Progenitor cell of endocrine pancreas (in vitro differentiated cells): Measurements from ENCODE around the gene APOBEC3F. TPM values are rescaled to one million over a fixed set of nuclear protein-coding genes. Genes with fewer than 3 reads are reported as not detected.

Experiments used
- DNase-seq: peaks from one replicate; pipeline ENCODE4 v3.0.0; 2021; ENCODE audit warnings: low spot score; ENCODE audit not compliant: unreplicated experiment
- H3K27ac Mint-ChIP-seq: 2 replicates; pipeline ENCODE4 v1.8.0; 2021; ENCODE audit warnings: mild to moderate bottlenecking, moderate library complexity, mixed read lengths
- H3K27me3 Mint-ChIP-seq: 2 replicates; pipeline ENCODE4 v1.8.0; 2021; ENCODE audit warnings: mixed read lengths
- H3K36me3 Mint-ChIP-seq: 2 replicates; pipeline ENCODE4 v1.8.0; 2022; ENCODE audit warnings: mixed read lengths; ENCODE audit not compliant: insufficient read depth
- H3K4me1 Mint-ChIP-seq: 2 replicates; pipeline ENCODE4 v1.8.0; 2021; ENCODE audit warnings: low read depth, mixed read lengths
- H3K4me3 Mint-ChIP-seq: 2 replicates; pipeline ENCODE4 v1.8.0; 2021; ENCODE audit warnings: low read depth, mild to moderate bottlenecking, moderate library complexity, mixed read lengths
- H3K9me3 Mint-ChIP-seq: 2 replicates; pipeline ENCODE4 v1.8.0; 2021; ENCODE audit warnings: low read depth, mixed read lengths
- CTCF ChIP-seq: fragments of 200-600 bp; sonication (generic); IDR thresholded peaks from one replicate; pipeline ENCODE4 v1.5.0; 2021; ENCODE audit warnings: antibody characterized with exemption, mild to moderate bottlenecking; ENCODE audit not compliant: unreplicated experiment
- total RNA-seq: library from RNA; stranded (reverse); gene quantifications from 2 replicates; pipeline ENCODE4 v1.2.1, GENCODE V29; 2021

The APOBEC3F gene
- total RNA-seq, 1 donor from 2014 or later: 23.6 TPM

GRCh38 chr22:39083212-39084165 is 42.8 kb downstream of the APOBEC3F start:
- no peak overlapping the region for H3K4me3 Mint-ChIP-seq
- no peak overlapping the region for H3K27ac Mint-ChIP-seq
- H3K27me3 Mint-ChIP-seq: peaks cover 3% of the 10 kb centered on the region
- H3K4me1 Mint-ChIP-seq: peaks cover 5% of the 10 kb centered on the region
- H3K9me3 Mint-ChIP-seq: no peaks in the 10 kb centered on the region
- no peak for TF ChIP-seq CTCF
- no peaks in the 10 kb centered on the region for H3K36me3 Mint-ChIP-seq
- DNase-seq: no peak

GRCh38 chr22:39084666-39085065 is 44.0 kb downstream of the APOBEC3F start:
- DNase-seq: no peak
- no peak for TF ChIP-seq CTCF
- Mint-ChIP-seq H3K9me3 (no peaks in the 10 kb centered on the region), H3K27ac (no peak overlapping the region), H3K4me3 (no peak overlapping the region), H3K4me1 (peaks cover 6% of the 10 kb centered on the region), H3K36me3 (no peaks in the 10 kb centered on the region), H3K27me3 (peaks cover 3% of the 10 kb centered on the region)

- DNase-seq: no peak
- Mint-ChIP-seq H3K36me3 (no peaks in the 10 kb centered on the region), H3K27ac (no peak overlapping the region), H3K9me3 (no peaks in the 10 kb centered on the region), H3K4me3 (no peak overlapping the region), H3K4me1 (peaks cover 6% of the 10 kb centered on the region), H3K27me3 (peaks cover 4% of the 10 kb centered on the region)
- TF ChIP-seq CTCF: no peak
Measured at GRCh38 chr22:39087098-39087497, 46.4 kb downstream of the APOBEC3F start.

- no peak overlapping the region for H3K27ac Mint-ChIP-seq
Measured at GRCh38 chr22:39087881-39088684, 47.4 kb downstream of the APOBEC3F start.

More at GRCh38 chr22:39087881-39088684, 47.4 kb downstream of the APOBEC3F start:
- Mint-ChIP-seq H3K4me1 (peaks cover 6% of the 10 kb centered on the region), H3K27me3 (peaks cover 10% of the 10 kb centered on the region), H3K9me3 (no peaks in the 10 kb centered on the region), H3K36me3 (no peaks in the 10 kb centered on the region), H3K4me3 (no peak overlapping the region)
- TF ChIP-seq CTCF: no peak
- no peak for DNase-seq
